ENCODE measurements around the gene ABHD12.

Gene ABHD12

GRCh38 chr20:25325073-25325472 lies 65.6 kb downstream of the ABHD12 start:
- no peak overlapping the region for H2BK5ac ChIP-seq (ENCODE audit: low read length)
- DNase-seq (ENCODE audit: low spot score), result no peak
- H3K36me3 ChIP-seq (replicated peaks in 1 of 2; ENCODE audit: control insufficient read depth in 2 of 2, insufficient read depth in 2 of 2, low read length in 2 of 2), result peaks cover 11 to 35% of the 10 kb centered on the region in 2 donors

DNA sequence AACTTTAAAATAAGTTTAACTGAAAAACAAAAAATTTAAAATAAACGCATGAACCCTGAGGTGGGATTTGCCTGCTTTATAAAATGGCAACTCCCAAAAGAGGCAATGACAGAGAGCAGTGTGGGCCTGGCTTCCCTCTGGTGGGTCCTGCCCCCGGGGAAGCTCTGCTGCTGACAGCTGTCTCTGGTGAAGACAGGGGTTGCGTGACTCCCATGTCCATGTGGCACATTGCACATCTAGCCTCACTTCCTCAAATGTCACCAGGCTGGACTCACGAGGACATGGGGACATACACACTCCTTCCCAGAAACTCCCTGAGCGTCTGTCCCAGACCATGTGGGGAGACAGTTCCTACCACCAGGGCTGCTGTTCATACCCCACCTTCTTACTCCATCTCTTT lies 66.2 kb downstream of the ABHD12 start:
- H3K4me3 ChIP-seq (ENCODE audit: low read length in 2 of 2), result no peak overlapping the region
- peaks cover 11 to 38% of the 10 kb centered on the region in 2 donors for H3K36me3 ChIP-seq (replicated peaks in 1 of 2; ENCODE audit: control insufficient read depth in 2 of 2, insufficient read depth in 2 of 2, low read length in 2 of 2)
- H3K14ac ChIP-seq (ENCODE audit: low read length), result no peak overlapping the region
- H3K27ac ChIP-seq (replicated peaks; ENCODE audit: low read length), result no peak overlapping the region
- peaks cover 10% of the 10 kb centered on the region for H3K79me1 ChIP-seq (ENCODE audit: low read depth, low read length)
- no peak overlapping the region for H3K23ac ChIP-seq (ENCODE audit: low read depth, low read length, poor library complexity)
- no peak overlapping the region for H3K4ac ChIP-seq (ENCODE audit: low read length)
- H2BK120ac ChIP-seq (ENCODE audit: low read depth, low read length), result no peak overlapping the region
- peaks cover 0 to 2% (median 0%) of the 10 kb centered on the region in 3 experiments for H3K27me3 ChIP-seq (ENCODE audit: control insufficient read depth in 3 of 3, insufficient read depth in 3 of 3, low read depth in 1 of 3, low read length in 3 of 3)
- no peak overlapping the region for H2BK5ac ChIP-seq (ENCODE audit: low read length)
- no peak overlapping the region for H4K91ac ChIP-seq (ENCODE audit: low read depth, low read length, poor library complexity)
- H3K9ac ChIP-seq (ENCODE audit: low read depth, low read length, poor library complexity), result peak overlapping the region; percentile 30
- no peak overlapping the region for H3K4me2 ChIP-seq (ENCODE audit: insufficient read depth, low read length, poor library complexity, severe bottlenecking)
- no peak overlapping the region for H2BK12ac ChIP-seq (ENCODE audit: low read length)
- no peak overlapping the region for H3K18ac ChIP-seq (ENCODE audit: low read length)
- no peak overlapping the region for H2BK15ac ChIP-seq (ENCODE audit: low read length)
- peaks cover 2 to 8% of the 10 kb centered on the region in 2 donors for H3K9me3 ChIP-seq (replicated peaks in 1 of 2; ENCODE audit: control insufficient read depth in 2 of 2, insufficient read depth in 1 of 2, low read depth in 1 of 2, low read length in 2 of 2)
- no peaks in the 10 kb centered on the region for H3K4me1 ChIP-seq (ENCODE audit: control insufficient read depth in 2 of 2, insufficient read depth in 1 of 2, low read depth in 1 of 2, low read length in 2 of 2)
- DNase-seq (ENCODE audit: low spot score), result no peak
- peak overlapping the region; percentile 55 for H4K8ac ChIP-seq (ENCODE audit: low read depth, low read length)
- no peak overlapping the region for H2AK5ac ChIP-seq (ENCODE audit: low read depth, low read length)
- no peak overlapping the region for H2AFZ ChIP-seq (ENCODE audit: low read length)
- no CpG with 5 or more reads among the region's 5 CpGs for WGBS, 2 donors (ENCODE audit: extremely low coverage in 2 of 2, insufficient read length in 2 of 2, insufficient replicate concordance in 1 of 2)

More at GRCh38 chr20:25325073-25325472, 65.6 kb downstream of the ABHD12 start:
- Histone ChIP-seq H2AK5ac (ENCODE audit: low read depth, low read length) (no peak overlapping the region), H2BK120ac (ENCODE audit: low read depth, low read length) (no peak overlapping the region), H3K4me2 (ENCODE audit: insufficient read depth, low read length, poor library complexity, severe bottlenecking) (no peak overlapping the region), H4K91ac (ENCODE audit: low read depth, low read length, poor library complexity) (no peak overlapping the region), H3K9ac (ENCODE audit: low read depth, low read length, poor library complexity) (no peak overlapping the region), H3K27ac (replicated peaks; ENCODE audit: low read length) (no peak overlapping the region), H3K79me1 (ENCODE audit: low read depth, low read length) (peaks cover 10% of the 10 kb centered on the region), H3K27me3 (ENCODE audit: control insufficient read depth in 3 of 3, insufficient read depth in 3 of 3, low read depth in 1 of 3, low read length in 3 of 3) (peaks cover 0 to 2% (median 0%) of the 10 kb centered on the region in 3 experiments), H3K14ac (ENCODE audit: low read length) (no peak overlapping the region), H3K23ac (ENCODE audit: low read depth, low read length, poor library complexity) (no peak overlapping the region), H3K4me3 (ENCODE audit: low read length in 2 of 2) (no peak overlapping the region), H2AFZ (ENCODE audit: low read length) (no peak overlapping the region), H4K8ac (ENCODE audit: low read depth, low read length) (no peak overlapping the region), H3K9me3 (replicated peaks in 1 of 2; ENCODE audit: control insufficient read depth in 2 of 2, insufficient read depth in 1 of 2, low read depth in 1 of 2, low read length in 2 of 2) (peaks cover 2 to 12% of the 10 kb centered on the region in 2 donors), H3K4me1 (ENCODE audit: control insufficient read depth in 2 of 2, insufficient read depth in 1 of 2, low read depth in 1 of 2, low read length in 2 of 2) (no peaks in the 10 kb centered on the region), H3K18ac (ENCODE audit: low read length) (no peak overlapping the region), H2BK12ac (ENCODE audit: low read length) (no peak overlapping the region), H2BK15ac (ENCODE audit: low read length) (no peak overlapping the region), H3K4ac (ENCODE audit: low read length) (no peak overlapping the region)
- WGBS, 2 donors (ENCODE audit: extremely low coverage in 2 of 2, insufficient read length in 2 of 2, insufficient replicate concordance in 1 of 2), result no CpG with 5 or more reads among the region's 3 CpGs

DNA sequence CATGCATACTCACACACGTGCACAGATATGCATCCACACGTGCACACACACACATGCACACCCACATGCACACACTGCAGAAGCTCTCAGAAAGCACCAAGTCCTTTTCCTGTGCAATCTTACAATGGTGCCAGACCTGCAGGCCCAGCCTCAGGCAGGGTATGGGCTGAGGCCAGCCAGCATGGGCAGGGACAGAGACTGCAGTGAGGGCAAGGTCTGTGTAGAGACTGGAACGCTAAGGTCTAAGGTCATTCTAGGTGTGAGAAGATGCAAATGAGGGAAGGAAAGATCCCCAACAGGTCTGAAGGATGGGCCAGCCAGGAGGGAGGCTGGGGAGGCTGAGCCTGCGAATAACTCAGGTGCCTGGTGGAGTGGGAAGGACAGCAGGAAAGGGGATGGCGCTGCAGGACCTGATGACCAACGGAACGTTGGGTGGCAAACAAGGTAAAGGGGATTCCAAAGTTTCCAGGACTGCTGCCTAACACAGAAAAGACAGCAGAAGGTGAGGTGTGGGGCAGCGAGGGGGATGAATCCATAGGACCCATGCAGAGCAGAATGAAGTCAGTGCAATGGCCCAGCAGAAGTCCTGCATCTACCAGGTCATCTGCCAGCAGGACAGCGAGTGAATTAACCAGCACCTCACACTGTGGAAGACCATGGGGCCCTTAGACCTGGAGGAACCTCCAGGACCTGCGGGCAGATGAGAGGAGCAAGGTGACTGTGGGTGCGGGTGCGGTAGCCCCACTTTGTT lies 67.0 kb downstream of the ABHD12 start:
- peak overlapping the region; percentile 0 for H3K14ac ChIP-seq (ENCODE audit: low read length)
- H4K91ac ChIP-seq (ENCODE audit: low read depth, low read length, poor library complexity), result no peak overlapping the region
- no peak overlapping the region for H2BK120ac ChIP-seq (ENCODE audit: low read depth, low read length)
- H2BK12ac ChIP-seq (ENCODE audit: low read length), result no peak overlapping the region
- H3K36me3 ChIP-seq (replicated peaks in 1 of 2; ENCODE audit: control insufficient read depth in 2 of 2, insufficient read depth in 2 of 2, low read length in 2 of 2), result peaks cover 9 to 32% of the 10 kb centered on the region in 2 donors
- H3K9ac ChIP-seq (ENCODE audit: low read depth, low read length, poor library complexity), result no peak overlapping the region
- H3K18ac ChIP-seq (ENCODE audit: low read length), result no peak overlapping the region
- H3K4me1 ChIP-seq (ENCODE audit: control insufficient read depth in 2 of 2, insufficient read depth in 1 of 2, low read depth in 1 of 2, low read length in 2 of 2), result peaks cover 0 to under 1% of the 10 kb centered on the region in 2 donors
- H3K27me3 ChIP-seq (ENCODE audit: control insufficient read depth in 3 of 3, insufficient read depth in 3 of 3, low read depth in 1 of 3, low read length in 3 of 3), result peaks cover 0 to 2% (median 0%) of the 10 kb centered on the region in 3 experiments
- no CpG with 5 or more reads among the region's 12 CpGs for WGBS, 2 donors (ENCODE audit: extremely low coverage in 2 of 2, insufficient read length in 2 of 2, insufficient replicate concordance in 1 of 2)
- no peak overlapping the region for H4K8ac ChIP-seq (ENCODE audit: low read depth, low read length)
- H3K23ac ChIP-seq (ENCODE audit: low read depth, low read length, poor library complexity), result peak overlapping the region; percentile 3
- H3K79me1 ChIP-seq (ENCODE audit: low read depth, low read length), result peaks cover 6% of the 10 kb centered on the region
- no peak overlapping the region for H3K27ac ChIP-seq (replicated peaks; ENCODE audit: low read length)
- DNase-seq (ENCODE audit: low spot score), result no peak
- H3K4me3 ChIP-seq (ENCODE audit: low read length in 2 of 2), result no peak overlapping the region
- peaks cover 0 to under 1% of the 10 kb centered on the region in 2 donors for H3K9me3 ChIP-seq (replicated peaks in 1 of 2; ENCODE audit: control insufficient read depth in 2 of 2, insufficient read depth in 1 of 2, low read depth in 1 of 2, low read length in 2 of 2)
- H2BK15ac ChIP-seq (ENCODE audit: low read length), result no peak overlapping the region
- H3K4me2 ChIP-seq (ENCODE audit: insufficient read depth, low read length, poor library complexity, severe bottlenecking), result no peak overlapping the region
- no peak overlapping the region for H3K4ac ChIP-seq (ENCODE audit: low read length)
- no peak overlapping the region for H2AK5ac ChIP-seq (ENCODE audit: low read depth, low read length)
- no peak overlapping the region for H2BK5ac ChIP-seq (ENCODE audit: low read length)
- H2AFZ ChIP-seq (ENCODE audit: low read length), result no peak overlapping the region

- Histone ChIP-seq H3K27ac (replicated peaks; ENCODE audit: low read length) (no peak overlapping the region), H2BK15ac (ENCODE audit: low read length) (no peak overlapping the region), H3K18ac (ENCODE audit: low read length) (no peak overlapping the region)
Observed at GRCh38 chr20:25321991-25322390, 68.6 kb downstream of the ABHD12 start.

More at GRCh38 chr20:25321991-25322390, 68.6 kb downstream of the ABHD12 start:
- Histone ChIP-seq H3K9ac (ENCODE audit: low read depth, low read length, poor library complexity) (no peak overlapping the region), H3K9me3 (replicated peaks in 1 of 2; ENCODE audit: control insufficient read depth in 2 of 2, insufficient read depth in 1 of 2, low read depth in 1 of 2, low read length in 2 of 2) (no peaks in the 10 kb centered on the region), H4K91ac (ENCODE audit: low read depth, low read length, poor library complexity) (no peak overlapping the region), H2AK5ac (ENCODE audit: low read depth, low read length) (no peak overlapping the region), H2BK5ac (ENCODE audit: low read length) (no peak overlapping the region), H3K4ac (ENCODE audit: low read length) (no peak overlapping the region), H4K8ac (ENCODE audit: low read depth, low read length) (no peak overlapping the region), H3K79me1 (ENCODE audit: low read depth, low read length) (peaks cover 6% of the 10 kb centered on the region), H2BK12ac (ENCODE audit: low read length) (no peak overlapping the region), H3K36me3 (replicated peaks in 1 of 2; ENCODE audit: control insufficient read depth in 2 of 2, insufficient read depth in 2 of 2, low read length in 2 of 2) (peaks cover 11 to 32% of the 10 kb centered on the region in 2 donors), H3K4me3 (ENCODE audit: low read length in 2 of 2) (no peak overlapping the region), H3K23ac (ENCODE audit: low read depth, low read length, poor library complexity) (no peak overlapping the region), H3K4me2 (ENCODE audit: insufficient read depth, low read length, poor library complexity, severe bottlenecking) (no peak overlapping the region), H3K14ac (ENCODE audit: low read length) (no peak overlapping the region), H3K27me3 (ENCODE audit: control insufficient read depth in 3 of 3, insufficient read depth in 3 of 3, low read depth in 1 of 3, low read length in 3 of 3) (peaks cover 0 to 2% (median 0%) of the 10 kb centered on the region in 3 experiments), H2AFZ (ENCODE audit: low read length) (no peak overlapping the region), H2BK120ac (ENCODE audit: low read depth, low read length) (no peak overlapping the region), H3K4me1 (ENCODE audit: control insufficient read depth in 2 of 2, insufficient read depth in 1 of 2, low read depth in 1 of 2, low read length in 2 of 2) (peaks cover 0 to 3% of the 10 kb centered on the region in 2 donors)
- no peak for DNase-seq (ENCODE audit: low spot score)
- no CpG with 5 or more reads among the region's 4 CpGs for WGBS, 2 donors (ENCODE audit: extremely low coverage in 2 of 2, insufficient read length in 2 of 2, insufficient replicate concordance in 1 of 2)
